ENCODE measurements around the gene FBN1. TPM values are rescaled to one million over a fixed set of nuclear protein-coding genes. Genes with fewer than 3 reads are reported as not detected.

FBN1 gene
- total RNA-seq, 2 donors from 2014 or later = 12.1 to 81.9 TPM

DNA sequence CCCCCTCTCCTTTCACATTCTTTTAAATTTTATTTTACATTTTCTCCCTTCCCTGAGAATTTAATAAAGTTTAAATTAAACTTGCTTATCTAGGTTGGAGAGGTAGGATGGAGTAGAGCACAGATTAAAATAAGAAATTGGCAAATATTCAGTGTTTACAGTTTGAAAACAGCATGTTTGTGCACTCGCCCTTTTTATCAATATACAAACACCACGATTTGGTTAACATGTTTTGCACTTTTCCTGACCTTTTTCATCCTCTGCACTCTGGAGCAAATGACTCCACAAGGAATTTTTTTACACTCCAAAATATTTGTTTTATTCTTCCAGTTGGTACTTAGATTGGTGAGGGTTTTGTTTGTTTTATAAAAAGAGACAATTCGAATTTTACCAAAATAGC lies 227.2 kb downstream of the FBN1 start:
- no peak for DNase-seq (ENCODE audit: low spot score)
- TF ChIP-seq, protein P1, sequence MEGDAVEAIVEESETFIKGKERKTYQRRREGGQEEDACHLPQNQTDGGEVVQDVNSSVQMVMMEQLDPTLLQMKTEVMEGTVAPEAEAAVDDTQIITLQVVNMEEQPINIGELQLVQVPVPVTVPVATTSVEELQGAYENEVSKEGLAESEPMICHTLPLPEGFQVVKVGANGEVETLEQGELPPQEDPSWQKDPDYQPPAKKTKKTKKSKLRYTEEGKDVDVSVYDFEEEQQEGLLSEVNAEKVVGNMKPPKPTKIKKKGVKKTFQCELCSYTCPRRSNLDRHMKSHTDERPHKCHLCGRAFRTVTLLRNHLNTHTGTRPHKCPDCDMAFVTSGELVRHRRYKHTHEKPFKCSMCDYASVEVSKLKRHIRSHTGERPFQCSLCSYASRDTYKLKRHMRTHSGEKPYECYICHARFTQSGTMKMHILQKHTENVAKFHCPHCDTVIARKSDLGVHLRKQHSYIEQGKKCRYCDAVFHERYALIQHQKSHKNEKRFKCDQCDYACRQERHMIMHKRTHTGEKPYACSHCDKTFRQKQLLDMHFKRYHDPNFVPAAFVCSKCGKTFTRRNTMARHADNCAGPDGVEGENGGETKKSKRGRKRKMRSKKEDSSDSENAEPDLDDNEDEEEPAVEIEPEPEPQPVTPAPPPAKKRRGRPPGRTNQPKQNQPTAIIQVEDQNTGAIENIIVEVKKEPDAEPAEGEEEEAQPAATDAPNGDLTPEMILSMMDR (IDR thresholded peaks at IDR 0.05) = no peak
- TF ChIP-seq POLR2AphosphoS5 (IDR thresholded peaks at IDR 0.05) = no peak
- TF ChIP-seq POLR2A (IDR thresholded peaks at IDR 0.05) = no peak
- 71% methylated on average over 3 of the region's 3 CpGs for WGBS
- Histone ChIP-seq H3K4me3 (no peak overlapping the region), H3K27me3 (replicated peaks; ENCODE audit: insufficient read depth) (no peaks in the 10 kb centered on the region), H3K4me1 (replicated peaks) (no peaks in the 10 kb centered on the region), H3K36me3 (peaks cover 0 to 9% of the 10 kb centered on the region in 2 donors), H3K27ac (no peak overlapping the region), H3K9me3 (no peaks in the 10 kb centered on the region)
- intact Hi-C loops (cut with DNase I) = no loop called here

DNA sequence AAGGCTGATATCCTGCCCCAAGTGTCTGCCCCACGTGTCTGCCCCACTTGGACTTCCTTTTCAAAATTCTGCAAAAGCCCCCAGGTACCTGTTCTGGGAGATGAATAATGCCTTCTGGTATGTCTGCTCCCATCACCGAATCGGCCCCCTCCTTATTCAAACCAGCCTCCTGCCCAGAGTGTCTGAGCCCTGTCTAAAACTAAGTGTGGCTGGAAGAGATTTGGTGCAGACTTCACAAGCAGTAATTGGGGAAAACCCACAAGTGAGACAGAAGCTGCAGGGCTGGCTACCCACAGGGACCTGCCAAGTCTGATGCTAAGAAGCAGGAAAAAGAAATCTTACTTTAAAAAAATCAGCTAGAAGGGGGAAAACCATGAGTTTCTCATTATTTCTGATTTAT lies 229.2 kb downstream of the FBN1 start:
- no peaks in the 10 kb centered on the region for H3K4me1 ChIP-seq (replicated peaks)
- no peak overlapping the region for H3K27ac ChIP-seq
- TF ChIP-seq POLR2AphosphoS5 (IDR thresholded peaks at IDR 0.05) (no peak), POLR2A (IDR thresholded peaks at IDR 0.05) (no peak)
- TF ChIP-seq, protein P1 (IDR thresholded peaks at IDR 0.05) = no peak
- peaks cover 0 to 9% of the 10 kb centered on the region in 2 donors for H3K36me3 ChIP-seq
- 51% methylated on average over 3 of the region's 3 CpGs for WGBS
- H3K9me3 ChIP-seq = no peaks in the 10 kb centered on the region
- DNase-seq (ENCODE audit: low spot score) = no peak
- no peaks in the 10 kb centered on the region for H3K27me3 ChIP-seq (replicated peaks; ENCODE audit: insufficient read depth)
- H3K4me3 ChIP-seq = no peak overlapping the region
- intact Hi-C loops (cut with DNase I) = no loop called here

DNA sequence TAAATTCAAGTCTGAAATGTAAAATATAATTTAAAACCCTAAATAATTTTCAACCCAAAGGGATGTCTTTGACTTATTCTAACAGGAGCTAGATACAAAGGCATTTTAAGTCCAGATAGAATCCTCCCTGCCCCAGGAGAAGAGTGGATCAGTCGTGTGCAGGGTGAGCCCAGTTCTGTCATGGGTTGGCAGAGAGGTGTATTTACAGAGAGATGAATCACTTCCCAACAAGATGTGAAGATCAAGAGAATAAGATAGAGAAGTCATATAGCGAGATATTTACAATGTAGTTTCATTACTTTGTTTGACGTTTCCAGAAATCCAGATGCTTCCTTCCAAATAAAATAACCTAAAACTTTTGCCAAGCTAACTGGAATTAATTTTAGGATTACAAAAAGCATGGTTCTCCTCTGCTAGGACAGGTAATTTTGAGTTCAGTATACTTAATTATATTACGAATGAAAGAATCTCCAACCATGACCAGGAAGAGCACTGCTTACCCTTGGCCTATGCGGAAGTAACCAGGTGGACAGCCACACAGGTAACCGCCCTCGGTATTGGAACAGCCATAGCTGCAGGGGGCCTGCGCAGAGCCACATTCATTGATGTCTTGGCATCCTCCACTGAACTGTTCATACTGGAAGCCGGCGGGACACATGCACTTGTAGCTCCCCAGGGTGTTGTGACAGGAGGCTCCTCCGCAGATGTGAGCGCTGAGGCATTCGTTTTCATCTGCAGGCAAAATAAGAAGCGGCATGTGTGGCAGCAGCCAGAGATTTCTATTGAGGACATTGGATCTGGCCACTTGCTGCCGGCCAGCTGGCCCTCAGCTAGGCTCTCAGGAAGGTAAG lies 230.2 kb downstream of the FBN1 start:
- intact Hi-C loops (cut with DNase I) = no loop called here
- Histone ChIP-seq H3K9me3 (no peaks in the 10 kb centered on the region), H3K27ac (peak overlapping the region; percentile 9 to 11), H3K4me1 (replicated peaks) (no peaks in the 10 kb centered on the region), H3K36me3 (peaks cover 0 to 3% of the 10 kb centered on the region in 2 donors), H3K27me3 (replicated peaks; ENCODE audit: insufficient read depth) (no peaks in the 10 kb centered on the region), H3K4me3 (no peak overlapping the region)
- WGBS = 56% methylated on average over 15 of the region's 15 CpGs
- TF ChIP-seq POLR2AphosphoS5 (IDR thresholded peaks at IDR 0.05) (peak; percentile 66), POLR2A (IDR thresholded peaks at IDR 0.05) (no peak)
- TF ChIP-seq, protein P1 (IDR thresholded peaks at IDR 0.05) = no peak
- DNase-seq (ENCODE audit: low spot score) = peak; percentile 53

DNA sequence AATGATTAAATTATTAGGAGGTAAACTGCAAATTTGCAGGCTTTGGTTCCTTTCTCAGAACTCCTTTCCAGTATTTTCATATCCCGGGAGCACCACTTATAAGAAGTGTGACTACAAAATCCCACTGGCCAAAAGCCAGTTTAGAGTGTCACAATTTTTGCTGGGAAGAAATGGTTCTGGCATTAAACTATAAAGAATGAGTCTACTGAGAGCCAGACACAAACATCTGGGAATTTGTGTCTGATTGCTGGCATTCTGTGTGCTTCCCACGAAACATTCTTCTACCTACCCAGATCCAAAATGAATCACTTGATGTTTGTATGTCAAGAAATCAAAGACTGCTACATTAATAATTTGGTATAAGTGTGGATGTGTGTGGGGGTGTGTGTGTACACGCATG lies 231.5 kb downstream of the FBN1 start:
- Histone ChIP-seq H3K27me3 (replicated peaks; ENCODE audit: insufficient read depth) (no peaks in the 10 kb centered on the region), H3K4me3 (no peak overlapping the region), H3K4me1 (replicated peaks) (no peaks in the 10 kb centered on the region), H3K36me3 (no peaks in the 10 kb centered on the region), H3K27ac (no peak overlapping the region), H3K9me3 (no peaks in the 10 kb centered on the region)
- no peak for DNase-seq (ENCODE audit: low spot score)
- TF ChIP-seq POLR2A (IDR thresholded peaks at IDR 0.05) (no peak), POLR2AphosphoS5 (IDR thresholded peaks at IDR 0.05) (no peak)
- TF ChIP-seq, protein P1 (IDR thresholded peaks at IDR 0.05) = no peak
- intact Hi-C loops (cut with DNase I) = no loop called here
- WGBS = 53% methylated on average over 3 of the region's 3 CpGs

DNA sequence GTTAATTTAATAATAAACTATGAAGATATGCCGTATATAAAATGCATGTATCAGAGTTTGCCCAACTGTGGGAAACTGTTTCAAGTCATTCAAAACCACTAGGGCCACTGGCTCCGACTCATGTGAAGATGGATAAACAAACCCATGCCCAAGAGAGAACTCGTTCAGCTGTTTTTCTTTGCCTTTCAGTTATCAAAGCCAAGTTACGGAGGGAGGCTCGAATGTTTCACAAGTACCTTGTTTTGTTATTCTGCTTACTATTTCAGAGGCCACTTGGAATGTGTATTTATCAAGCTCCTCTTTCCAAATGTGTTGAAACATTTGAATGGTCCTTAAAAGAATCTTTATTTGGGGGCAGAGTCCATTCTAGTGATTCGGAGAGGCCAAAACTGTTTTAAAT lies 232.2 kb downstream of the FBN1 start:
- DNase-seq (ENCODE audit: low spot score) = no peak
- intact Hi-C loops (cut with DNase I) = no loop called here
- Histone ChIP-seq H3K27me3 (replicated peaks; ENCODE audit: insufficient read depth) (no peaks in the 10 kb centered on the region), H3K27ac (no peak overlapping the region), H3K36me3 (no peaks in the 10 kb centered on the region), H3K9me3 (no peaks in the 10 kb centered on the region), H3K4me1 (replicated peaks) (no peaks in the 10 kb centered on the region), H3K4me3 (no peak overlapping the region)
- 47% methylated on average over 6 of the region's 6 CpGs for WGBS
- TF ChIP-seq POLR2A (IDR thresholded peaks at IDR 0.05) (no peak), POLR2AphosphoS5 (IDR thresholded peaks at IDR 0.05) (peak; percentile 7)
